ENCODE measurements around the gene SAPCD2. TPM values are rescaled to one million over a fixed set of nuclear protein-coding genes. Genes with fewer than 3 reads are reported as not detected.
A peak's percentile ranks its signal among the peaks of the same experiment; 100 is the strongest.
"Not testable (repeated sequence)": the region's sequence is repeated elsewhere in the genome, so short reads cannot be mapped to it uniquely, and the experiment has no call there.

The SAPCD2 gene
- under 1 TPM; 0.27 to 0.39 TPM for total RNA-seq
- total RNA-seq, result 0.68 to 2.3 reads per million in 2 donors

- no peaks in the 10 kb centered on the region for H3K9me3 ChIP-seq (ENCODE audit: control insufficient read depth, low read length, poor library complexity, severe bottlenecking)
- Mint-ChIP-seq H3K36me3 (ENCODE audit: low read depth) (no peaks in the 10 kb centered on the region), H3K27me3 (peaks cover 5% of the 10 kb centered on the region), H3K4me3 (peak within 1 kb of the TSS; percentile 84), H3K4me1 (peaks cover 14% of the 10 kb centered on the region), H3K27ac (peak within 1 kb of the TSS; percentile 32)
- ATAC-seq (peak; percentile 91), DNase-seq (peak; percentile 72 to 81 (median 80))
Measured at GRCh38 chr9:137070201-137070905, at the start of gene SAPCD2. Gene SAPCD2 (minus strand): TSS chr9:137070557. CDS start chr9:137070460, 97 bp downstream.

GRCh38 chr9:137118092-137118603, 47.8 kb upstream of the SAPCD2 start:
- not testable (repeated sequence) for ATAC-seq; H3K9me3 ChIP-seq (ENCODE audit: control insufficient read depth, low read length, poor library complexity, severe bottlenecking); DNase-seq; H3K27ac Mint-ChIP-seq; H3K36me3 Mint-ChIP-seq (ENCODE audit: low read depth); H3K4me3 Mint-ChIP-seq; H3K27me3 Mint-ChIP-seq
- H3K4me1 Mint-ChIP-seq, result peaks cover 17% of the 10 kb centered on the region

- no peaks in the 10 kb centered on the region for H3K9me3 ChIP-seq (ENCODE audit: control insufficient read depth, low read length, poor library complexity, severe bottlenecking)
- Mint-ChIP-seq H3K27ac (no peak overlapping the region), H3K4me1 (peaks cover 21% of the 10 kb centered on the region), H3K36me3 (ENCODE audit: low read depth) (no peaks in the 10 kb centered on the region), H3K27me3 (no peaks in the 10 kb centered on the region), H3K4me3 (no peak overlapping the region)
- DNase-seq (no peak), ATAC-seq (no peak)
Measured at GRCh38 chr9:137117269-137117731, 46.9 kb upstream of the SAPCD2 start.

GRCh38 chr9:137116728-137117127, 46.4 kb upstream of the SAPCD2 start:
- Mint-ChIP-seq H3K4me1 (peaks cover 16% of the 10 kb centered on the region), H3K27ac (no peak overlapping the region), H3K4me3 (no peak overlapping the region), H3K36me3 (ENCODE audit: low read depth) (no peaks in the 10 kb centered on the region), H3K27me3 (no peaks in the 10 kb centered on the region)
- no peak for ATAC-seq
- DNase-seq, result no peak
- no peaks in the 10 kb centered on the region for H3K9me3 ChIP-seq (ENCODE audit: control insufficient read depth, low read length, poor library complexity, severe bottlenecking)

- Mint-ChIP-seq H3K27ac (no peak overlapping the region), H3K4me1 (peaks cover 16% of the 10 kb centered on the region), H3K36me3 (ENCODE audit: low read depth) (no peaks in the 10 kb centered on the region), H3K4me3 (no peak overlapping the region), H3K27me3 (no peaks in the 10 kb centered on the region)
- no peak for DNase-seq
- ATAC-seq, result no peak
- H3K9me3 ChIP-seq (ENCODE audit: control insufficient read depth, low read length, poor library complexity, severe bottlenecking), result no peaks in the 10 kb centered on the region
Measured at GRCh38 chr9:137116027-137116507, 45.7 kb upstream of the SAPCD2 start.

- Mint-ChIP-seq H3K4me1 (peaks cover 19% of the 10 kb centered on the region), H3K27me3 (no peaks in the 10 kb centered on the region), H3K36me3 (ENCODE audit: low read depth) (no peaks in the 10 kb centered on the region), H3K27ac (no peak overlapping the region), H3K4me3 (peak overlapping the region; percentile 3)
- no peaks in the 10 kb centered on the region for H3K9me3 ChIP-seq (ENCODE audit: control insufficient read depth, low read length, poor library complexity, severe bottlenecking)
- ATAC-seq, result no peak
- no peak for DNase-seq
Measured at GRCh38 chr9:137115394-137116026, 45.2 kb upstream of the SAPCD2 start.

- DNase-seq (peak; percentile 74 to 82 (median 77)), ATAC-seq (peak; percentile 96)
- no peaks in the 10 kb centered on the region for H3K9me3 ChIP-seq (ENCODE audit: control insufficient read depth, low read length, poor library complexity, severe bottlenecking)
- H3K27ac Mint-ChIP-seq, result peak within 1 kb of the TSS; percentile 24
- peaks cover 19% of the 10 kb centered on the region for H3K4me1 Mint-ChIP-seq
- no peaks in the 10 kb centered on the region for H3K27me3 Mint-ChIP-seq
- H3K36me3 Mint-ChIP-seq (ENCODE audit: low read depth), result no peaks in the 10 kb centered on the region
- H3K4me3 Mint-ChIP-seq, result peak within 1 kb of the TSS; percentile 81
Measured at GRCh38 chr9:137114613-137115393, 44.4 kb upstream of the SAPCD2 start, which contains the start of gene DPP7. Gene DPP7 (minus strand): TSS chr9:137114733. CDS start chr9:137114713, 20 bp downstream.

GRCh38 chr9:137114220-137114612, 43.9 kb upstream of the SAPCD2 start:
- no peaks in the 10 kb centered on the region for H3K27me3 Mint-ChIP-seq

GRCh38 chr9:137113385-137114159, 43.2 kb upstream of the SAPCD2 start:
- peak; percentile 44 for ATAC-seq
- H3K36me3 Mint-ChIP-seq (ENCODE audit: low read depth), result no peaks in the 10 kb centered on the region
- H3K27me3 Mint-ChIP-seq, result no peaks in the 10 kb centered on the region
- H3K4me1 Mint-ChIP-seq, result peaks cover 11% of the 10 kb centered on the region
- H3K27ac Mint-ChIP-seq, result peak overlapping the region; percentile 24
- DNase-seq, result no peak
- H3K9me3 ChIP-seq (ENCODE audit: control insufficient read depth, low read length, poor library complexity, severe bottlenecking), result no peaks in the 10 kb centered on the region
- peak overlapping the region; percentile 81 for H3K4me3 Mint-ChIP-seq

More at GRCh38 chr9:137114220-137114612, 43.9 kb upstream of the SAPCD2 start:
- H3K27ac Mint-ChIP-seq, result no peak overlapping the region
- ATAC-seq (peak; percentile 15), DNase-seq (no peak)
- H3K4me3 Mint-ChIP-seq, result peak overlapping the region; percentile 47
- no peaks in the 10 kb centered on the region for H3K9me3 ChIP-seq (ENCODE audit: control insufficient read depth, low read length, poor library complexity, severe bottlenecking)
- no peaks in the 10 kb centered on the region for H3K36me3 Mint-ChIP-seq (ENCODE audit: low read depth)
- peaks cover 17% of the 10 kb centered on the region for H3K4me1 Mint-ChIP-seq

- DNase-seq, result no peak
Measured at GRCh38 chr9:137112564-137113384, 42.4 kb upstream of the SAPCD2 start.

GRCh38 chr9:137111788-137112563, 41.6 kb upstream of the SAPCD2 start:
- no peaks in the 10 kb centered on the region for H3K9me3 ChIP-seq (ENCODE audit: control insufficient read depth, low read length, poor library complexity, severe bottlenecking)
- DNase-seq (no peak), ATAC-seq (no peak)
- no peak overlapping the region for H3K27ac Mint-ChIP-seq
- peaks cover 11% of the 10 kb centered on the region for H3K4me1 Mint-ChIP-seq
- H3K27me3 Mint-ChIP-seq, result no peaks in the 10 kb centered on the region
- H3K4me3 Mint-ChIP-seq, result no peak overlapping the region
- no peaks in the 10 kb centered on the region for H3K36me3 Mint-ChIP-seq (ENCODE audit: low read depth)

More at GRCh38 chr9:137112564-137113384, 42.4 kb upstream of the SAPCD2 start:
- H3K9me3 ChIP-seq (ENCODE audit: control insufficient read depth, low read length, poor library complexity, severe bottlenecking), result no peaks in the 10 kb centered on the region
- no peaks in the 10 kb centered on the region for H3K36me3 Mint-ChIP-seq (ENCODE audit: low read depth)
- no peak for ATAC-seq
- H3K27me3 Mint-ChIP-seq, result no peaks in the 10 kb centered on the region
- H3K4me1 Mint-ChIP-seq, result peaks cover 11% of the 10 kb centered on the region
- peak overlapping the region; percentile 24 for H3K27ac Mint-ChIP-seq
- H3K4me3 Mint-ChIP-seq, result peak overlapping the region; percentile 81

Data from T-helper 17 cell (primary cell).